Stomach (tissue), 4 donors: ENCODE measurements around the gene MMP10.

Experiments
- CTCF ChIP-seq, 7 experiments: fragments of 450-650 bp in 4 of 7; fragments of 200-600 bp in 3 of 7; sonication (generic) in 3 of 7; IDR thresholded peaks; one replicate each; pipeline ENCODE4 v1.5.1; 2016 to 2019; ENCODE audit warnings: antibody characterized with exemption in 7 of 7, control low read depth in 2 of 7, mild to moderate bottlenecking in 1 of 7
- EP300 ChIP-seq: sonication (generic); formaldehyde crosslinking; IDR thresholded peaks from one replicate; pipeline ENCODE4 v1.6.1; 2017; ENCODE audit warnings: antibody characterized with exemption
- POLR2A ChIP-seq, 4 donors: fragments of 450-650 bp; IDR thresholded peaks; one replicate each; pipeline ENCODE4 v1.6.1; 2016; ENCODE audit warnings: antibody characterized with exemption in 4 of 4, control low read depth in 2 of 4, mild to moderate bottlenecking in 1 of 4, moderate library complexity in 1 of 4
- POLR2AphosphoS5 ChIP-seq, 3 donors: sonication (generic); formaldehyde crosslinking; IDR thresholded peaks; one replicate each; pipeline ENCODE4 v1.6.1; 2016; ENCODE audit warnings: antibody characterized with exemption in 3 of 3

- no peak for TF ChIP-seq CTCF (IDR thresholded peaks at IDR 0.05)
- TF ChIP-seq POLR2AphosphoS5 (IDR thresholded peaks at IDR 0.05): no peak
- no peak for TF ChIP-seq POLR2A (IDR thresholded peaks at IDR 0.05)
- no peak for TF ChIP-seq EP300
Observed at GRCh38 chr11:102773386-102773785, 7.0 kb downstream of the MMP10 start.
